Calu3 (cell line): ENCODE measurements around the gene COQ10A. TPM values are rescaled to one million over a fixed set of nuclear protein-coding genes. Genes with fewer than 3 reads are reported as not detected.

Source experiments
- BruUV-seq: library from RNA; stranded (reverse); fragments of 400-500 nt; replicated peaks from 2 replicates; lab custom pipeline; 2021; lab: Mats Ljungman, UMichigan
- CTCF ChIA-PET: fragments of 300-600 bp; sonication (Branson Sonifier 250); formaldehyde crosslinking; loops from one replicate; lab custom pipeline; 2022; ENCODE audit warnings: antibody characterized with exemption; lab: Charles Lee
- DNase-seq: peaks from one replicate; pipeline ENCODE4 v3.0.0; 2022
- H3K27ac Mint-ChIP-seq: one replicate; pipeline ENCODE4 v1.8.0; 2022; ENCODE audit warnings: mixed read lengths; ENCODE audit not compliant: unreplicated experiment
- H3K27me3 Mint-ChIP-seq: one replicate; pipeline ENCODE4 v1.8.0; 2022; ENCODE audit warnings: mixed read lengths; ENCODE audit not compliant: unreplicated experiment
- H3K36me3 Mint-ChIP-seq: one replicate; pipeline ENCODE4 v1.8.0; 2022; ENCODE audit warnings: mild to moderate bottlenecking, moderate library complexity, mixed read lengths; ENCODE audit not compliant: insufficient read depth, unreplicated experiment
- H3K4me1 Mint-ChIP-seq: one replicate; pipeline ENCODE4 v1.8.0; 2022; ENCODE audit warnings: mild to moderate bottlenecking, low read depth, mixed read lengths; ENCODE audit not compliant: unreplicated experiment
- H3K4me3 Mint-ChIP-seq: one replicate; pipeline ENCODE4 v1.8.0; 2022; ENCODE audit warnings: mild to moderate bottlenecking, low read depth, moderate library complexity, mixed read lengths; ENCODE audit not compliant: unreplicated experiment
- H3K9me3 Mint-ChIP-seq: one replicate; pipeline ENCODE4 v1.8.0; 2022; ENCODE audit warnings: low read depth, mixed read lengths; ENCODE audit not compliant: unreplicated experiment
- intact Hi-C: fragments of 100-400 bp; cut with micrococcal nuclease; formaldehyde crosslinking; loops from one replicate; pipeline ENCODE4 v1.10.0; 2022; ENCODE audit not compliant: unreplicated experiment
- total RNA-seq: library from RNA; stranded (reverse); gene quantifications from 2 replicates; pipeline ENCODE4 v1.2.3, GENCODE V29; 2022
- TF ChIP-seq, protein P1 (sequence below): fragments of 200-600 bp; IDR thresholded peaks from one replicate; pipeline ENCODE4 v1.8.0; 2022; ENCODE audit warnings: antibody characterized with exemption; ENCODE audit not compliant: unreplicated experiment

COQ10A gene
- total RNA-seq, 1 experiment from 2014 or later, result 11.4 TPM

DNA sequence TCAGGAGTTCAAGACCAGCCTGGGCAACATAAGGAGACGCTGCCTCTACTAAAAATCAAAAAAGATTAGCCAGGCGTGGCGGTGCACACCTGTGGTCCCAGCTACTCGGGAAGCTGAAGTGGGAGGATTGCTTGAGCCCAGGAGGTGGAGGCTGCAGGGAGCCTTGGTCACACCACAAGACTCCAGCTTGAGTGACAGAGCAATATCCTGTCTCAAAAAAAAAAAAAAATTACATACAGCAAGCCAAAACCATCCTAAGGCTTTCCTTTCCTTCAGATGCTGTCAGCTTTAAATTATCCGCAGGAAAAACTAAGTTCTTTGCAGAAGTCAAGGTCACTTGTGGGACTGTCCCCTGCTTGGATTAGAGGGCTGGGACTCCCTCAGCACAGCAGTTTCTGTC lies 32.1 kb downstream of the COQ10A start:
- DNase-seq, result no peak
- CTCF ChIA-PET, result interaction anchor here (0.6 kb wide), 1 partner anchor 31 kb away, joined by 3 read pairs; no protein-coding TSS in a partner anchor
- no TSS peak for BruUV-seq
- H3K27me3 Mint-ChIP-seq, result no peaks in the 10 kb centered on the region
- peak overlapping the region; percentile 92 for H3K27ac Mint-ChIP-seq
- peak overlapping the region; percentile 96 for H3K4me3 Mint-ChIP-seq
- peaks cover 48% of the 10 kb centered on the region for H3K36me3 Mint-ChIP-seq
- peaks cover 29% of the 10 kb centered on the region for H3K4me1 Mint-ChIP-seq
- no peaks in the 10 kb centered on the region for H3K9me3 Mint-ChIP-seq
- TF ChIP-seq, protein P1, sequence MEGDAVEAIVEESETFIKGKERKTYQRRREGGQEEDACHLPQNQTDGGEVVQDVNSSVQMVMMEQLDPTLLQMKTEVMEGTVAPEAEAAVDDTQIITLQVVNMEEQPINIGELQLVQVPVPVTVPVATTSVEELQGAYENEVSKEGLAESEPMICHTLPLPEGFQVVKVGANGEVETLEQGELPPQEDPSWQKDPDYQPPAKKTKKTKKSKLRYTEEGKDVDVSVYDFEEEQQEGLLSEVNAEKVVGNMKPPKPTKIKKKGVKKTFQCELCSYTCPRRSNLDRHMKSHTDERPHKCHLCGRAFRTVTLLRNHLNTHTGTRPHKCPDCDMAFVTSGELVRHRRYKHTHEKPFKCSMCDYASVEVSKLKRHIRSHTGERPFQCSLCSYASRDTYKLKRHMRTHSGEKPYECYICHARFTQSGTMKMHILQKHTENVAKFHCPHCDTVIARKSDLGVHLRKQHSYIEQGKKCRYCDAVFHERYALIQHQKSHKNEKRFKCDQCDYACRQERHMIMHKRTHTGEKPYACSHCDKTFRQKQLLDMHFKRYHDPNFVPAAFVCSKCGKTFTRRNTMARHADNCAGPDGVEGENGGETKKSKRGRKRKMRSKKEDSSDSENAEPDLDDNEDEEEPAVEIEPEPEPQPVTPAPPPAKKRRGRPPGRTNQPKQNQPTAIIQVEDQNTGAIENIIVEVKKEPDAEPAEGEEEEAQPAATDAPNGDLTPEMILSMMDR, result no peak
- intact Hi-C loops, result no loop called here

GRCh38 chr12:56299308-56299852 lies 32.6 kb downstream of the COQ10A start:
- peaks cover 50% of the 10 kb centered on the region for H3K36me3 Mint-ChIP-seq
- H3K9me3 Mint-ChIP-seq, result no peaks in the 10 kb centered on the region
- intact Hi-C loops, result no loop called here
- CTCF ChIA-PET, result interaction anchor here (0.6 kb wide), 1 partner anchor 30 kb away, joined by 3 read pairs; no protein-coding TSS in a partner anchor
- peak; percentile 11 for DNase-seq
- BruUV-seq, result TSS peak; percentile 50
- H3K4me3 Mint-ChIP-seq, result peak overlapping the region; percentile 96
- TF ChIP-seq, protein P1, result no peak
- no peaks in the 10 kb centered on the region for H3K27me3 Mint-ChIP-seq
- peaks cover 29% of the 10 kb centered on the region for H3K4me1 Mint-ChIP-seq
- peak overlapping the region; percentile 92 for H3K27ac Mint-ChIP-seq

- BruUV-seq, result no TSS peak
- CTCF ChIA-PET, result interaction anchor here (0.5 kb wide), 3 partner anchors 22 to 78 kb away, joined by 3 to 4 read pairs (median 3); no protein-coding TSS in a partner anchor
- intact Hi-C loops, result loop anchor here (1.0 to 2.0 kb wide), 2 partner anchors 34 to 181 kb away; partner anchors contain the start of gene ZC3H10
- Mint-ChIP-seq H3K27ac (peak within 1 kb of the TSS; percentile 92), H3K27me3 (no peaks in the 10 kb centered on the region), H3K4me1 (peaks cover 29% of the 10 kb centered on the region), H3K36me3 (peaks cover 56% of the 10 kb centered on the region), H3K4me3 (peak within 1 kb of the TSS; percentile 96), H3K9me3 (no peaks in the 10 kb centered on the region)
- TF ChIP-seq, protein P1, result no peak
- peak; percentile 99 for DNase-seq
These were observed 33.3 kb downstream of the COQ10A start, which contains the start of gene CS for GRCh38 chr12:56299853-56300643. Gene CS (minus strand): TSS chr12:56300330. CDS start chr12:56300201, 129 bp downstream.

DNA sequence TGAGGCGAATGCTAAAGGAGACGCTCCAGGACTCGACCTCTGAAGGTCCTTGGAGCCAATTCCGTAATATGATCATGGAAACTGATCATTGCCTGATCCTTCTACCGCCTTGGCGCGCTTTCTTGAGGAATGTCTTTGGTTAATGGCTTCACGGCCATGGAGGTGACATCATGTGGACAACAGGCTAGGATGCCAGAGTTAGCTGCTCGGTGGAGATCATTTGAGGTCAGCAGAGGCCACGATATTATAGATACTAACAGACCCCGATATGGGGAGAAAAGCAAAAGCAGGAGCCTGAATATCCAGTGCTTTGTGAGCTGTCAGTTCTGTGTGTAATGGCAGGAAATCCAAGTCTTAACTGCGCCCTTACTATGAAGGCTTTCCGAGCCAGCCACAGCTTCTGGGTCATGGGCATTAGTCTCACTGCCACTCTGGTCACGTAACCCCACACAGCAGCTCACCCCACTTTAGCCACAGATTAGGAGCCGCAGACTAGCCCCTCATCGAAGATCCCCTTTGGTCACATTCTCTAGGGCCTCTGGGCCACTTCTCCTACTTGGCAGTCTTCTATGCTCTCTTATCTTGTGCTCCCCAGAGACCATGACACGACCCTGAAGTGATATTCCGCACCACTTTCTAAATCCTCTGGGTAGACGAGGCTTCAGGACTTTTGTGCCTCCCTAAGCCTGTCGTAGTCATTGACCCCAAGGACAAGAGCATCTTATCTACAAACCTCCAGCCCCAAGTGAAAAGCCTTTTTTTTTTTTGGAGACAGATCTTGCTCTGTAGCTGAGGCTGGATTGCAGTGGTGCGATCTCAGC lies 34.1 kb downstream of the COQ10A start:
- Mint-ChIP-seq H3K27me3 (no peaks in the 10 kb centered on the region), H3K4me3 (peak overlapping the region; percentile 96), H3K9me3 (no peaks in the 10 kb centered on the region), H3K27ac (peak overlapping the region; percentile 92), H3K36me3 (peaks cover 64% of the 10 kb centered on the region), H3K4me1 (peaks cover 29% of the 10 kb centered on the region)
- TF ChIP-seq, protein P1, result no peak
- CTCF ChIA-PET, result interaction anchor here (0.5 to 0.6 kb wide), 2 partner anchors 23 to 143 kb away, joined by 4 read pairs; no protein-coding TSS in a partner anchor
- BruUV-seq, result TSS peak; percentile 67
- intact Hi-C loops, result loop anchor here (1.0 to 2.0 kb wide), 2 partner anchors 33 to 182 kb away; partner anchors contain the start of gene ZC3H10
- DNase-seq, result no peak
